K562 (cell line): Measurements from ENCODE around the gene GALNT7. TPM values are rescaled to one million over a fixed set of nuclear protein-coding genes. Genes with fewer than 3 reads are reported as not detected.

Source experiments
- CHD4 ChIP-seq: fragments of 200-600 bp; sonication (generic); IDR thresholded peaks from 3 replicates; pipeline ENCODE4 v1.6.1; 2012; ENCODE audit warnings: low read depth, mild to moderate bottlenecking, mixed read lengths, low read length, inconsistent platforms; ENCODE audit not compliant: insufficient read depth, insufficient replicate concordance, poor library complexity, severe bottlenecking
- ELF2 ChIP-seq: fragments of 250-450 bp; sonication (Bioruptor Pico); IDR thresholded peaks from 2 replicates; pipeline ENCODE4 v1.5.0; 2021; ENCODE audit warnings: mild to moderate bottlenecking
- ELK1 ChIP-seq: sonication (generic); formaldehyde crosslinking; IDR thresholded peaks from 2 replicates; pipeline ENCODE4 v1.8.1; 2022; ENCODE audit warnings: missing genetic modification reagents
- GATAD2B ChIP-seq: fragments of 450-650 bp; IDR thresholded peaks from 2 replicates; pipeline ENCODE4 v1.6.1; 2017; ENCODE audit warnings: mild to moderate bottlenecking, borderline replicate concordance
- GTF2F1 ChIP-seq: IDR thresholded peaks from 2 replicates; pipeline ENCODE4 v1.6.1; 2011; ENCODE audit warnings: low read depth, low read length, improper control_type of control experiment
- HMG20A ChIP-seq: fragments of 450-650 bp; formaldehyde crosslinking; conservative IDR thresholded peaks from 2 replicates; pipeline ENCODE4 v1.4.0; 2020; ENCODE audit warnings: mild to moderate bottlenecking, mixed read lengths
- HOXB6 ChIP-seq: fragments of 250-450 bp; sonication (Bioruptor Pico); IDR thresholded peaks from 2 replicates; pipeline ENCODE4 v1.5.1; 2022; ENCODE audit warnings: mild to moderate bottlenecking, borderline replicate concordance
- MLX ChIP-seq, 2 experiments: fragments of 450-650 bp in 1 of 2; sonication (generic) in 1 of 2; formaldehyde crosslinking; conservative IDR thresholded peaks; 2 replicates each; pipeline versions ENCODE4 v1.4.0 to v1.8.1; 2020 to 2022; ENCODE audit warnings: mild to moderate bottlenecking in 1 of 2, missing genetic modification reagents in 1 of 2
- NFIC ChIP-seq: fragments of 450-650 bp; IDR thresholded peaks from 2 replicates; pipeline ENCODE4 v1.6.1; 2017; ENCODE audit warnings: mild to moderate bottlenecking, inconsistent platforms
- PHF21A ChIP-seq: fragments of 450-650 bp; IDR thresholded peaks from 2 replicates; pipeline ENCODE4 v1.6.1; 2017; ENCODE audit warnings: low read depth, borderline replicate concordance
- POLR2B ChIP-seq: fragments of 450-650 bp; IDR thresholded peaks from 2 replicates; pipeline ENCODE4 v1.6.1; 2018; ENCODE audit warnings: low read depth; ENCODE audit not compliant: partially characterized antibody
- RBBP5 ChIP-seq: fragments of 200-600 bp; sonication (generic); IDR thresholded peaks from 2 replicates; pipeline ENCODE4 v1.6.1; 2012; ENCODE audit warnings: borderline replicate concordance, mild to moderate bottlenecking, low read length, control low read depth, inconsistent platforms; ENCODE audit not compliant: insufficient read depth, poor library complexity, severe bottlenecking
- RFX7 ChIP-seq: fragments of 250-450 bp; sonication (Bioruptor Pico); IDR thresholded peaks from 2 replicates; pipeline ENCODE4 v1.5.1; 2021; ENCODE audit warnings: mild to moderate bottlenecking
- SMARCA4 ChIP-seq: fragments of 450-650 bp; IDR thresholded peaks from 2 replicates; pipeline ENCODE4 v1.6.1; 2016
- TAL1 ChIP-seq: fragments of 450-650 bp; IDR thresholded peaks from 2 replicates; pipeline ENCODE4 v1.6.1; 2016; ENCODE audit warnings: mild to moderate bottlenecking
- UBTF ChIP-seq, 2 experiments: IDR thresholded peaks; 2 replicates each; pipeline ENCODE4 v1.6.1; 2012; ENCODE audit warnings: improper control_type of control experiment in 2 of 2, low read depth in 2 of 2, low read length in 2 of 2, borderline replicate concordance in 1 of 2
- ZBTB1 ChIP-seq: sonication (generic); formaldehyde crosslinking; IDR thresholded peaks from 2 replicates; pipeline ENCODE4 v1.8.1; 2023; ENCODE audit warnings: missing genetic modification reagents, low read depth, mild to moderate bottlenecking, borderline replicate concordance
- ZBTB2 ChIP-seq: fragments of 450-650 bp; IDR thresholded peaks from 2 replicates; pipeline ENCODE4 v1.6.1; 2016; ENCODE audit warnings: antibody characterized with exemption
- ZBTB7A ChIP-seq: IDR thresholded peaks from 2 replicates; pipeline ENCODE4 v1.6.1; 2011; ENCODE audit warnings: low read depth, mild to moderate bottlenecking, low read length, moderate library complexity, borderline replicate concordance; ENCODE audit not compliant: control insufficient read depth
- ZC3H8 ChIP-seq: fragments of 450-650 bp; IDR thresholded peaks from 2 replicates; pipeline ENCODE4 v1.6.1; 2017
- ZKSCAN3 ChIP-seq: fragments of 250-450 bp; sonication (Bioruptor Pico); IDR thresholded peaks from 2 replicates; pipeline ENCODE4 v1.4.0; 2020
- ZNF217 ChIP-seq: sonication (generic); formaldehyde crosslinking; IDR thresholded peaks from 2 replicates; pipeline ENCODE4 v1.8.0; 2022; ENCODE audit warnings: mild to moderate bottlenecking, missing genetic modification reagents
- ZNF586 ChIP-seq: fragments of 450-650 bp; formaldehyde crosslinking; conservative IDR thresholded peaks from 2 replicates; pipeline ENCODE4 v1.4.0; 2020; ENCODE audit warnings: mild to moderate bottlenecking, moderate library complexity
- polyA plus RNA-seq, 8 experiments: library from polyadenylated mRNA; depleted of rRNA in 4 of 8; stranded (reverse) in 5 of 8; unstranded in 3 of 8; fragments of >200 nt; fragmentation: Nextera tagmentation in 2 of 8; fragmentation: Illumina TruSeq in 1 of 8; extraction: Ambion mirVana in 2 of 8; extraction: Trizol in 1 of 8; gene quantifications; 2 replicates each; pipeline versions ENCODE4 v1.2.1 to v1.2.3, GENCODE V29; 2011 to 2014; ENCODE audit warnings: inconsistent platforms in 1 of 8, missing spikeins in 1 of 8
- total RNA-seq, 7 experiments: library from RNA; depleted of rRNA in 6 of 7; stranded (reverse); fragments of >200 nt in 6 of 7; fragmentation: Illumina TruSeq in 2 of 7; extraction: Trizol in 2 of 7; gene quantifications; 2 replicates each; pipeline versions ENCODE4 v1.2.1 to v1.2.3, GENCODE V29; 2011 to 2021; ENCODE audit warnings: low replicate concordance in 1 of 7

Gene GALNT7
- total and polyA plus RNA-seq, 9 of the 15 experiments (the other 6 are each of a cell fraction or from before 2014, with no cell fraction given), result 16.7 to 38.7 (median 31.1) TPM

GRCh38 chr4:173168396-173169177 is at the start of gene GALNT7 (continued):
- TF ChIP-seq MLX (CRISPR knock-in tag; conservative IDR thresholded peaks at IDR 0.05) (0 out of 4 replicates have a peak, but pooled peaks of 1 of the 2 experiments have one; percentile 57), ZBTB1 (CRISPR knock-in tag) (0 out of 2 replicates have a peak, but pooled peaks have one; percentile 16), RBBP5 (peak; percentile 40), ZC3H8 (0 out of 2 replicates have a peak, but pooled peaks have one; percentile 36), ZNF586 (CRISPR knock-in tag) (no peak), UBTF (IDR thresholded peaks at IDR 0.05; ENCODE audit: borderline replicate concordance in 1 of 2, low read depth in 2 of 2, low read length in 2 of 2) (peak in 1 of 2 experiments; percentile 30; a peak in 2 of 4 replicates), TAL1 (0 out of 2 replicates have a peak, but pooled peaks have one; percentile 10), RFX7 (CRISPR knock-in tag) (no peak), ZNF217 (CRISPR knock-in tag) (no peak), POLR2B (peak; percentile 83), GTF2F1 (no peak), ZBTB2 (peak; percentile 54; the same call in 1 of the 2 replicates), NFIC (peak; percentile 46; the same call in 1 of the 2 replicates), GATAD2B (no peak; the same call in 1 of the 2 replicates), CHD4 (peak; percentile 26), SMARCA4 (peak; percentile 47), PHF21A (no peak), HMG20A (CRISPR knock-in tag) (no peak), HOXB6 (no peak), ELK1 (CRISPR knock-in tag) (no peak), ELF2 (CRISPR knock-in tag) (no peak), ZKSCAN3 (no peak), ZBTB7A (peak; percentile 84)
